Left lung (tissue), 10 donors: ENCODE data around the gene VAX1. TPM values are rescaled to one million over a fixed set of nuclear protein-coding genes. Genes with fewer than 3 reads are reported as not detected.

ENCODE experiments used
- ATAC-seq: fragments of 200-7000 bp; cut with Tn5 transposase; one replicate; pipeline ENCODE4 v1.9.1; 2020; ENCODE audit warnings: moderate library complexity
- DNase-seq, 4 donors: peaks; one replicate each; pipeline ENCODE4 v3.0.0-alpha.2; 2013 to 2020
- H3K27ac ChIP-seq, 2 donors: fragments of 200-600 bp; sonication (generic) in 1 of 2; one replicate each; pipeline versions ENCODE4 v1.5.0 to v1.8.0; 2020 to 2021
- H3K27me3 ChIP-seq, 2 donors: fragments of 200-600 bp; sonication (generic) in 1 of 2; one replicate each; pipeline versions ENCODE4 v1.5.0 to v1.8.0; 2020 to 2021
- H3K36me3 ChIP-seq, 2 donors: fragments of 200-600 bp; sonication (generic) in 1 of 2; one replicate each; pipeline versions ENCODE4 v1.5.0 to v1.8.0; 2020 to 2021
- H3K4me1 ChIP-seq, 2 donors: fragments of 200-600 bp; one replicate each; pipeline ENCODE4 v1.8.0; 2021
- H3K4me3 ChIP-seq, 2 donors: fragments of 200-600 bp; sonication (generic) in 1 of 2; one replicate each; pipeline versions ENCODE4 v1.5.0 to v1.8.0; 2020 to 2021; ENCODE audit warnings: mild to moderate bottlenecking in 1 of 2
- H3K9me3 ChIP-seq, 2 donors: fragments of 200-600 bp; sonication (generic) in 1 of 2; one replicate each; pipeline versions ENCODE4 v1.5.0 to v1.8.0; 2020 to 2021
- intact Hi-C, 2 donors: fragments of 100-400 bp; cut with DNase I; formaldehyde crosslinking; loops; one replicate each; pipeline versions ENCODE4 v1.11.2 to v1.14.2; 2022
- polyA plus RNA-seq, 6 donors: library from polyadenylated mRNA; unstranded; fragments of 120-200 nt; gene quantifications; one replicate each; pipeline ENCODE4 v1.2.1, GENCODE V29; 2013; ENCODE audit not compliant: insufficient read length in 6 of 6
- total RNA-seq, 2 donors: library from RNA; stranded (reverse); fragmentation: NEBNext Ultra II Directional; extraction: Animal tissue kit (Norgen Biotek cat#: 25700); gene quantifications; one replicate each; pipeline ENCODE4 v1.2.1, GENCODE V29; 2021
- TF ChIP-seq, protein P1 (sequence below), 2 donors: fragments of 200-600 bp; sonication (generic) in 1 of 2; IDR thresholded peaks; one replicate each; pipeline versions ENCODE4 v1.5.0 to v1.8.0; 2021; ENCODE audit warnings: antibody characterized with exemption in 2 of 2
- donor health status: DM: no; HTN: yes; CAD: no.
- donor health status: DM: no; HTN: no; CAD: no.

The VAX1 gene
- total and polyA plus RNA-seq, 8 donors: not detected

GRCh38 chr10:117137031-117137910 is 799 bp downstream of the VAX1 start:
- TF ChIP-seq, protein P1, sequence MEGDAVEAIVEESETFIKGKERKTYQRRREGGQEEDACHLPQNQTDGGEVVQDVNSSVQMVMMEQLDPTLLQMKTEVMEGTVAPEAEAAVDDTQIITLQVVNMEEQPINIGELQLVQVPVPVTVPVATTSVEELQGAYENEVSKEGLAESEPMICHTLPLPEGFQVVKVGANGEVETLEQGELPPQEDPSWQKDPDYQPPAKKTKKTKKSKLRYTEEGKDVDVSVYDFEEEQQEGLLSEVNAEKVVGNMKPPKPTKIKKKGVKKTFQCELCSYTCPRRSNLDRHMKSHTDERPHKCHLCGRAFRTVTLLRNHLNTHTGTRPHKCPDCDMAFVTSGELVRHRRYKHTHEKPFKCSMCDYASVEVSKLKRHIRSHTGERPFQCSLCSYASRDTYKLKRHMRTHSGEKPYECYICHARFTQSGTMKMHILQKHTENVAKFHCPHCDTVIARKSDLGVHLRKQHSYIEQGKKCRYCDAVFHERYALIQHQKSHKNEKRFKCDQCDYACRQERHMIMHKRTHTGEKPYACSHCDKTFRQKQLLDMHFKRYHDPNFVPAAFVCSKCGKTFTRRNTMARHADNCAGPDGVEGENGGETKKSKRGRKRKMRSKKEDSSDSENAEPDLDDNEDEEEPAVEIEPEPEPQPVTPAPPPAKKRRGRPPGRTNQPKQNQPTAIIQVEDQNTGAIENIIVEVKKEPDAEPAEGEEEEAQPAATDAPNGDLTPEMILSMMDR (IDR thresholded peaks at IDR 0.05): no peak
- ATAC-seq: peak; percentile 76
- no peak overlapping the region for H3K27ac ChIP-seq
- H3K9me3 ChIP-seq: no peaks in the 10 kb centered on the region
- peaks cover 95 to 100% of the 10 kb centered on the region in 2 donors for H3K27me3 ChIP-seq
- H3K36me3 ChIP-seq: no peaks in the 10 kb centered on the region
- H3K4me3 ChIP-seq: peak overlapping the region; percentile 15 to 27
- peak in 1 of 4 donors; percentile 36 for DNase-seq
- intact Hi-C loops: no loop called here
- H3K4me1 ChIP-seq: peaks cover 7 to 21% of the 10 kb centered on the region in 2 donors

GRCh38 chr10:117136391-117136975 is 1.6 kb downstream of the VAX1 start:
- DNase-seq: no peak
- intact Hi-C loops: no loop called here
- peaks cover 95 to 100% of the 10 kb centered on the region in 2 donors for H3K27me3 ChIP-seq
- no peak overlapping the region for H3K4me3 ChIP-seq
- no peak for ATAC-seq
- TF ChIP-seq, protein P1 (IDR thresholded peaks at IDR 0.05): no peak
- no peak overlapping the region for H3K27ac ChIP-seq
- no peaks in the 10 kb centered on the region for H3K36me3 ChIP-seq
- peaks cover 9 to 28% of the 10 kb centered on the region in 2 donors for H3K4me1 ChIP-seq
- no peaks in the 10 kb centered on the region for H3K9me3 ChIP-seq

GRCh38 chr10:117135480-117136140 is 2.5 kb downstream of the VAX1 start:
- Histone ChIP-seq H3K27me3 (peaks cover 95 to 100% of the 10 kb centered on the region in 2 donors), H3K27ac (no peak overlapping the region), H3K4me3 (no peak overlapping the region), H3K36me3 (no peaks in the 10 kb centered on the region), H3K4me1 (peaks cover 12 to 31% of the 10 kb centered on the region in 2 donors), H3K9me3 (no peaks in the 10 kb centered on the region)
- TF ChIP-seq, protein P1 (IDR thresholded peaks at IDR 0.05): no peak
- ATAC-seq: no peak
- intact Hi-C loops: no loop called here
- DNase-seq: no peak

- Histone ChIP-seq H3K36me3 (no peaks in the 10 kb centered on the region), H3K27ac (no peak overlapping the region), H3K9me3 (no peaks in the 10 kb centered on the region), H3K4me1 (peaks cover 12 to 31% of the 10 kb centered on the region in 2 donors), H3K4me3 (no peak overlapping the region), H3K27me3 (peaks cover 95 to 100% of the 10 kb centered on the region in 2 donors)
- ATAC-seq (no peak), DNase-seq (no peak)
- TF ChIP-seq, protein P1 (IDR thresholded peaks at IDR 0.05): no peak
- intact Hi-C loops: no loop called here
These were observed 3.1 kb downstream of the VAX1 start for GRCh38 chr10:117135026-117135372.
